Rectal smooth muscle tissue (tissue), 1 donor: ENCODE data around the gene BRIP1.
"Not testable (repeated sequence)": the region's sequence is repeated elsewhere in the genome, so short reads cannot be mapped to it uniquely, and the experiment has no call there.

Experiments
- H3K27ac ChIP-seq: one replicate; pipeline ENCODE4 v1.7.0; 2013; ENCODE audit warnings: low read depth, low read length, inconsistent platforms
- H3K27me3 ChIP-seq: one replicate; pipeline ENCODE4 v1.7.0; 2013; ENCODE audit warnings: low read length; ENCODE audit not compliant: control insufficient read depth, insufficient read depth
- H3K36me3 ChIP-seq: one replicate; pipeline ENCODE4 v1.7.0; 2013; ENCODE audit warnings: low read length; ENCODE audit not compliant: control insufficient read depth, insufficient read depth
- H3K4me1 ChIP-seq: one replicate; pipeline ENCODE4 v1.7.0; 2013; ENCODE audit warnings: low read length; ENCODE audit not compliant: control insufficient read depth, insufficient read depth
- H3K4me3 ChIP-seq: one replicate; pipeline ENCODE4 v1.7.0; 2013; ENCODE audit warnings: low read length
- H3K9ac ChIP-seq: one replicate; pipeline ENCODE4 v1.7.0; 2013; ENCODE audit warnings: low read length

Gene BRIP1

GRCh38 chr17:61836266-61837174 is 26.8 kb downstream of the BRIP1 start:
- Histone ChIP-seq H3K27ac (no peak overlapping the region), H3K36me3 (no peaks in the 10 kb centered on the region), H3K4me3 (no peak overlapping the region), H3K27me3 (no peaks in the 10 kb centered on the region), H3K9ac (no peak overlapping the region), H3K4me1 (no peaks in the 10 kb centered on the region)

- no peak overlapping the region for H3K9ac ChIP-seq
- no peak overlapping the region for H3K4me3 ChIP-seq
- H3K36me3 ChIP-seq: no peaks in the 10 kb centered on the region
- no peak overlapping the region for H3K27ac ChIP-seq
- H3K27me3 ChIP-seq: no peaks in the 10 kb centered on the region
- H3K4me1 ChIP-seq: no peaks in the 10 kb centered on the region
Measured at GRCh38 chr17:61835606-61836005, 27.7 kb downstream of the BRIP1 start.

GRCh38 chr17:61834610-61835009 is 28.7 kb downstream of the BRIP1 start:
- Histone ChIP-seq H3K4me3 (no peak overlapping the region), H3K27me3 (no peaks in the 10 kb centered on the region), H3K36me3 (no peaks in the 10 kb centered on the region), H3K4me1 (no peaks in the 10 kb centered on the region), H3K9ac (no peak overlapping the region), H3K27ac (no peak overlapping the region)

- Histone ChIP-seq H3K4me1 (no peaks in the 10 kb centered on the region), H3K4me3 (no peak overlapping the region), H3K9ac (no peak overlapping the region), H3K27me3 (no peaks in the 10 kb centered on the region), H3K27ac (no peak overlapping the region), H3K36me3 (no peaks in the 10 kb centered on the region)
Measured at GRCh38 chr17:61833536-61834193, 29.7 kb downstream of the BRIP1 start.

- H3K4me3 ChIP-seq: no peak overlapping the region
- no peaks in the 10 kb centered on the region for H3K4me1 ChIP-seq
- H3K36me3 ChIP-seq: no peaks in the 10 kb centered on the region
- no peak overlapping the region for H3K9ac ChIP-seq
- no peak overlapping the region for H3K27ac ChIP-seq
- H3K27me3 ChIP-seq: no peaks in the 10 kb centered on the region
Measured at GRCh38 chr17:61832463-61832862, 30.9 kb downstream of the BRIP1 start.

GRCh38 chr17:61831099-61831498 is 32.2 kb downstream of the BRIP1 start:
- H3K27ac ChIP-seq: no peak overlapping the region
- no peak overlapping the region for H3K4me3 ChIP-seq
- H3K27me3 ChIP-seq: no peaks in the 10 kb centered on the region
- no peaks in the 10 kb centered on the region for H3K4me1 ChIP-seq
- H3K9ac ChIP-seq: no peak overlapping the region
- no peaks in the 10 kb centered on the region for H3K36me3 ChIP-seq

GRCh38 chr17:61828694-61829093 is 34.6 kb downstream of the BRIP1 start:
- Histone ChIP-seq H3K27ac (no peak overlapping the region), H3K9ac (no peak overlapping the region), H3K4me3 (no peak overlapping the region), H3K36me3 (no peaks in the 10 kb centered on the region), H3K27me3 (no peaks in the 10 kb centered on the region), H3K4me1 (no peaks in the 10 kb centered on the region)

- no peaks in the 10 kb centered on the region for H3K36me3 ChIP-seq
- no peak overlapping the region for H3K4me3 ChIP-seq
- no peaks in the 10 kb centered on the region for H3K4me1 ChIP-seq
- H3K27me3 ChIP-seq: no peaks in the 10 kb centered on the region
- H3K27ac ChIP-seq: no peak overlapping the region
- H3K9ac ChIP-seq: no peak overlapping the region
Measured at GRCh38 chr17:61827649-61828395, 35.5 kb downstream of the BRIP1 start.

GRCh38 chr17:61826866-61827265 is 36.5 kb downstream of the BRIP1 start:
- not testable (repeated sequence) for H3K4me3 ChIP-seq, H3K36me3 ChIP-seq, H3K27me3 ChIP-seq, H3K4me1 ChIP-seq, H3K9ac ChIP-seq, H3K27ac ChIP-seq

GRCh38 chr17:61826198-61826597 is 37.1 kb downstream of the BRIP1 start:
- H3K36me3 ChIP-seq, H3K27me3 ChIP-seq, H3K4me3 ChIP-seq, H3K27ac ChIP-seq, H3K4me1 ChIP-seq, H3K9ac ChIP-seq: not testable (repeated sequence)

- no peaks in the 10 kb centered on the region for H3K27me3 ChIP-seq
- no peak overlapping the region for H3K27ac ChIP-seq
- no peaks in the 10 kb centered on the region for H3K4me1 ChIP-seq
- H3K36me3 ChIP-seq: no peaks in the 10 kb centered on the region
- H3K9ac ChIP-seq: no peak overlapping the region
- no peak overlapping the region for H3K4me3 ChIP-seq
Measured at GRCh38 chr17:61825448-61826137, 37.7 kb downstream of the BRIP1 start.
